GM23248 (cell line): ENCODE results near the gene KCND2. TPM values are rescaled to one million over a fixed set of nuclear protein-coding genes. Genes with fewer than 3 reads are reported as not detected.

Source experiments
- DNase-seq: peaks from one replicate; pipeline ENCODE4 v3.0.0-alpha.2; 2015
- H2AFZ ChIP-seq: fragments of 200-600 bp; sonication (generic); 2 replicates; pipeline ENCODE4 v1.6.1; 2016; ENCODE audit warnings: antibody characterized with exemption
- H3F3A ChIP-seq: fragments of 200-600 bp; sonication (generic); 2 replicates; pipeline ENCODE4 v1.6.1; 2016; ENCODE audit warnings: mild to moderate bottlenecking, antibody characterized with exemption, mixed run types; ENCODE audit not compliant: insufficient read depth
- H3K27ac ChIP-seq: fragments of 200-600 bp; sonication (generic); 2 replicates; pipeline ENCODE4 v1.5.1; 2016; ENCODE audit warnings: mild to moderate bottlenecking
- H3K27me3 ChIP-seq: fragments of 200-600 bp; sonication (generic); replicated peaks from 2 replicates; pipeline ENCODE4 v1.6.1; 2016; ENCODE audit warnings: mild to moderate bottlenecking; ENCODE audit not compliant: insufficient read depth
- H3K36me3 ChIP-seq: fragments of 200-600 bp; sonication (generic); 2 replicates; pipeline ENCODE4 v1.6.1; 2016; ENCODE audit warnings: low read depth, mild to moderate bottlenecking
- H3K4me1 ChIP-seq: fragments of 200-600 bp; sonication (generic); 2 replicates; pipeline ENCODE4 v1.6.1; 2016; ENCODE audit warnings: mild to moderate bottlenecking; ENCODE audit not compliant: insufficient read depth
- H3K4me2 ChIP-seq: fragments of 200-600 bp; sonication (generic); one replicate; pipeline ENCODE4 v1.6.1; 2016; ENCODE audit warnings: mild to moderate bottlenecking; ENCODE audit not compliant: unreplicated experiment
- H3K4me3 ChIP-seq: fragments of 200-600 bp; sonication (generic); 2 replicates; pipeline ENCODE4 v1.5.1; 2016; ENCODE audit warnings: mild to moderate bottlenecking
- H3K79me2 ChIP-seq: fragments of 200-600 bp; sonication (generic); 2 replicates; pipeline ENCODE4 v1.6.1; 2016; ENCODE audit warnings: mild to moderate bottlenecking; ENCODE audit not compliant: insufficient read depth
- H3K9ac ChIP-seq: fragments of 200-600 bp; sonication (generic); 2 replicates; pipeline ENCODE4 v1.6.1; 2016; ENCODE audit warnings: mild to moderate bottlenecking
- H3K9me2 ChIP-seq: fragments of 200-600 bp; sonication (generic); 2 replicates; pipeline ENCODE4 v1.6.1; 2016; ENCODE audit warnings: mixed run types, mild to moderate bottlenecking, moderate library complexity; ENCODE audit not compliant: insufficient read depth
- H3K9me3 ChIP-seq: fragments of 200-600 bp; sonication (generic); one replicate; pipeline ENCODE4 v1.6.1; 2017; ENCODE audit warnings: low read depth
- H4K20me1 ChIP-seq: fragments of 200-600 bp; sonication (generic); 2 replicates; pipeline ENCODE4 v1.6.0; 2016; ENCODE audit not compliant: insufficient read depth
- EZH2 ChIP-seq: fragments of 200-600 bp; sonication (generic); IDR thresholded peaks from 2 replicates; pipeline ENCODE4 v1.6.1; 2018; ENCODE audit warnings: antibody characterized with exemption, mild to moderate bottlenecking; ENCODE audit not compliant: insufficient read depth, poor library complexity, severe bottlenecking
- EZH2phosphoT487 ChIP-seq: fragments of 200-600 bp; sonication (generic); IDR thresholded peaks from 2 replicates; pipeline ENCODE4 v1.6.1; 2018; ENCODE audit warnings: antibody characterized with exemption, moderate library complexity, mild to moderate bottlenecking, low read depth; ENCODE audit not compliant: insufficient read depth
- WGBS, 2 experiments: methylation state at CpG; one replicate each; pipeline ENCODE4 v1.1.6; 2015 to 2017; ENCODE audit warnings: low lambda C conversion rate in 2 of 2, low coverage in 1 of 2; ENCODE audit errors: missing lambda C conversion rate in 2 of 2; 5-methylcytosine and 5-hydroxymethylcytosine counted together
- in situ Hi-C: fragments of 300-500 bp; cut with MboI; formaldehyde crosslinking; loops from 2 replicates; pipeline ENCODE4 v1.15.0; 2020
- polyA plus RNA-seq: library from polyadenylated mRNA; unstranded; fragments of >200 nt; fragmentation: Nextera tagmentation; extraction: Ambion mirVana; gene quantifications from 2 replicates; pipeline ENCODE4 v1.2.1, GENCODE V29; 2016
- total RNA-seq: library from RNA; depleted of rRNA; stranded (reverse); fragments of >200 nt; shearing (Covaris generic); gene quantifications from 2 replicates; pipeline ENCODE4 v1.2.3, GENCODE V29; 2014

KCND2 gene
- total and polyA plus RNA-seq, 2 experiments from 2014 or later: 0.35 to 1.5 TPM

GRCh38 chr7:120360918-120361317, 87.9 kb downstream of the KCND2 start:
- H3K36me3 ChIP-seq: no peaks in the 10 kb centered on the region
- H3K27ac ChIP-seq: no peak overlapping the region
- no peak overlapping the region for H3K4me3 ChIP-seq
- no peak overlapping the region for H3K4me2 ChIP-seq
- H2AFZ ChIP-seq: no peak overlapping the region
- H3K9me2 ChIP-seq: no peaks in the 10 kb centered on the region
- in situ Hi-C loops: no loop called here
- H3K9ac ChIP-seq: no peak overlapping the region
- H3K4me1 ChIP-seq: no peaks in the 10 kb centered on the region
- no peaks in the 10 kb centered on the region for H3K9me3 ChIP-seq
- H3K79me2 ChIP-seq: no peaks in the 10 kb centered on the region
- H4K20me1 ChIP-seq: no peaks in the 10 kb centered on the region
- H3K27me3 ChIP-seq: no peaks in the 10 kb centered on the region
- no peak for DNase-seq
- H3F3A ChIP-seq: no peaks in the 10 kb centered on the region
- TF ChIP-seq EZH2phosphoT487 (no peak), EZH2 (no peak)

GRCh38 chr7:120363414-120363813, 90.4 kb downstream of the KCND2 start:
- in situ Hi-C loops: no loop called here
- no peaks in the 10 kb centered on the region for H4K20me1 ChIP-seq
- TF ChIP-seq EZH2phosphoT487: no peak
- no peak for TF ChIP-seq EZH2

GRCh38 chr7:120370954-120371353, 98.0 kb downstream of the KCND2 start:
- Histone ChIP-seq H3K36me3 (no peaks in the 10 kb centered on the region), H3K4me2 (no peak overlapping the region), H3K9me2 (no peaks in the 10 kb centered on the region), H3K4me3 (no peak overlapping the region), H3K27ac (no peak overlapping the region), H3K9ac (no peak overlapping the region), H3K9me3 (no peaks in the 10 kb centered on the region), H3F3A (no peaks in the 10 kb centered on the region), H3K79me2 (no peaks in the 10 kb centered on the region), H2AFZ (no peak overlapping the region), H3K4me1 (no peaks in the 10 kb centered on the region), H4K20me1 (no peaks in the 10 kb centered on the region), H3K27me3 (no peaks in the 10 kb centered on the region)
- in situ Hi-C loops: no loop called here
- no peak for DNase-seq
- 32 to 79% methylated on average over 2 of the region's 2 CpGs for WGBS, 2 experiments
- TF ChIP-seq EZH2 (no peak), EZH2phosphoT487 (no peak)

More at GRCh38 chr7:120363414-120363813, 90.4 kb downstream of the KCND2 start:
- Histone ChIP-seq H3K79me2 (no peaks in the 10 kb centered on the region), H3K4me2 (no peak overlapping the region), H3K36me3 (no peaks in the 10 kb centered on the region), H3K4me1 (no peaks in the 10 kb centered on the region), H3K9me3 (no peaks in the 10 kb centered on the region), H3K9ac (no peak overlapping the region), H3K9me2 (no peaks in the 10 kb centered on the region), H3K4me3 (no peak overlapping the region), H3F3A (no peaks in the 10 kb centered on the region), H3K27ac (no peak overlapping the region), H2AFZ (no peak overlapping the region), H3K27me3 (no peaks in the 10 kb centered on the region)
- DNase-seq: no peak

GRCh38 chr7:120373174-120373573, 100.2 kb downstream of the KCND2 start:
- no peaks in the 10 kb centered on the region for H3K9me3 ChIP-seq
- no peaks in the 10 kb centered on the region for H3K36me3 ChIP-seq
- DNase-seq: no peak
- no peak overlapping the region for H3K9ac ChIP-seq
- H3K4me2 ChIP-seq: no peak overlapping the region
- H3K4me1 ChIP-seq: no peaks in the 10 kb centered on the region
- H3K27me3 ChIP-seq: no peaks in the 10 kb centered on the region
- no peaks in the 10 kb centered on the region for H4K20me1 ChIP-seq
- H3K27ac ChIP-seq: no peak overlapping the region
- H3K79me2 ChIP-seq: no peaks in the 10 kb centered on the region
- in situ Hi-C loops: no loop called here
- no peak overlapping the region for H2AFZ ChIP-seq
- H3K4me3 ChIP-seq: no peak overlapping the region
- no peaks in the 10 kb centered on the region for H3F3A ChIP-seq
- H3K9me2 ChIP-seq: 0 out of 2 replicates have a peak, but pooled peaks cover 4% of the 10 kb centered on the region
- TF ChIP-seq EZH2phosphoT487 (no peak), EZH2 (no peak)

GRCh38 chr7:120394595-120394994, 121.6 kb downstream of the KCND2 start:
- no peak overlapping the region for H3K9ac ChIP-seq

More at GRCh38 chr7:120394595-120394994, 121.6 kb downstream of the KCND2 start:
- no peaks in the 10 kb centered on the region for H3K4me1 ChIP-seq
- TF ChIP-seq EZH2 (no peak), EZH2phosphoT487 (no peak)
- no peak for DNase-seq
- no peak overlapping the region for H2AFZ ChIP-seq
- H3K4me2 ChIP-seq: no peak overlapping the region
- H4K20me1 ChIP-seq: no peaks in the 10 kb centered on the region
- no peak overlapping the region for H3K4me3 ChIP-seq
- no peaks in the 10 kb centered on the region for H3K9me3 ChIP-seq
- no peaks in the 10 kb centered on the region for H3K36me3 ChIP-seq
- no peaks in the 10 kb centered on the region for H3K9me2 ChIP-seq
- no peaks in the 10 kb centered on the region for H3K79me2 ChIP-seq
- H3K27me3 ChIP-seq: no peaks in the 10 kb centered on the region
- no peak overlapping the region for H3K27ac ChIP-seq
- in situ Hi-C loops: no loop called here
- no peaks in the 10 kb centered on the region for H3F3A ChIP-seq
